Nephron progenitor cell (in vitro differentiated cells): ENCODE results near the gene ITPRIP.
A peak's percentile ranks its signal among the peaks of the same experiment; 100 is the strongest.

Experiments used
- DNase-seq: peaks from one replicate; pipeline ENCODE4 v3.0.0; 2021
- H3K27ac Mint-ChIP-seq: 2 replicates; pipeline ENCODE4 v1.8.0; 2021; ENCODE audit warnings: mild to moderate bottlenecking, moderate library complexity, mixed read lengths
- H3K27me3 Mint-ChIP-seq: 2 replicates; pipeline ENCODE4 v1.8.0; 2021; ENCODE audit warnings: mild to moderate bottlenecking, low read depth, mixed read lengths; ENCODE audit not compliant: poor library complexity
- H3K36me3 Mint-ChIP-seq: 2 replicates; pipeline ENCODE4 v1.8.0; 2021; ENCODE audit warnings: low read depth, mixed read lengths
- H3K4me1 Mint-ChIP-seq: 2 replicates; pipeline ENCODE4 v1.8.0; 2021; ENCODE audit warnings: mixed read lengths
- H3K4me3 Mint-ChIP-seq: 2 replicates; pipeline ENCODE4 v1.8.0; 2021; ENCODE audit warnings: mild to moderate bottlenecking, moderate library complexity, mixed read lengths
- H3K9me3 Mint-ChIP-seq: 2 replicates; pipeline ENCODE4 v1.8.0; 2021; ENCODE audit warnings: mild to moderate bottlenecking, moderate library complexity, mixed read lengths
- TF ChIP-seq, protein P1 (sequence below): fragments of 200-600 bp; sonication (generic); IDR thresholded peaks from 2 replicates; pipeline ENCODE4 v1.5.0; 2021; ENCODE audit warnings: antibody characterized with exemption

The ITPRIP gene

DNA sequence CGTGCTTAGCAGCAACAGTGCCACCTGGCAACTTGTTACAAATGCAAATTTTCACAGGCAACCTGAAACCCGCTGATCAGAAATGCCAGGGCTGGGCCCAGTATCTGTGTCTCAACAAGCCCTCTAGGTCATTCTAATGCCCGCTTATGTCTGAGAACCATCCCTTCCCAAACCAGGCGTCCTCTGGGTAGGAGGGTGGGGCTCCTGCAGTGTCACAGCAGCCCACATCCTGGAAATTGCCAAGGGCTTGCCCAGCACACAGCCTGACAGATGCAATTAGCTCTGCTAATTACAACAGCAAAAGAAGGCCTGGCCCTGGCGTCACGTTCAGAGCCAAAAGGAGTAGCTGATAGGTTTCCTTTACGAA lies 15.9 kb downstream of the ITPRIP start:
- Mint-ChIP-seq H3K27ac (peak overlapping the region; percentile 49), H3K4me3 (no peak overlapping the region), H3K36me3 (peaks cover 24% of the 10 kb centered on the region), H3K4me1 (peaks cover 72% of the 10 kb centered on the region), H3K9me3 (no peaks in the 10 kb centered on the region), H3K27me3 (no peaks in the 10 kb centered on the region)
- DNase-seq, result no peak
- TF ChIP-seq, protein P1, sequence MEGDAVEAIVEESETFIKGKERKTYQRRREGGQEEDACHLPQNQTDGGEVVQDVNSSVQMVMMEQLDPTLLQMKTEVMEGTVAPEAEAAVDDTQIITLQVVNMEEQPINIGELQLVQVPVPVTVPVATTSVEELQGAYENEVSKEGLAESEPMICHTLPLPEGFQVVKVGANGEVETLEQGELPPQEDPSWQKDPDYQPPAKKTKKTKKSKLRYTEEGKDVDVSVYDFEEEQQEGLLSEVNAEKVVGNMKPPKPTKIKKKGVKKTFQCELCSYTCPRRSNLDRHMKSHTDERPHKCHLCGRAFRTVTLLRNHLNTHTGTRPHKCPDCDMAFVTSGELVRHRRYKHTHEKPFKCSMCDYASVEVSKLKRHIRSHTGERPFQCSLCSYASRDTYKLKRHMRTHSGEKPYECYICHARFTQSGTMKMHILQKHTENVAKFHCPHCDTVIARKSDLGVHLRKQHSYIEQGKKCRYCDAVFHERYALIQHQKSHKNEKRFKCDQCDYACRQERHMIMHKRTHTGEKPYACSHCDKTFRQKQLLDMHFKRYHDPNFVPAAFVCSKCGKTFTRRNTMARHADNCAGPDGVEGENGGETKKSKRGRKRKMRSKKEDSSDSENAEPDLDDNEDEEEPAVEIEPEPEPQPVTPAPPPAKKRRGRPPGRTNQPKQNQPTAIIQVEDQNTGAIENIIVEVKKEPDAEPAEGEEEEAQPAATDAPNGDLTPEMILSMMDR, result no peak

DNA sequence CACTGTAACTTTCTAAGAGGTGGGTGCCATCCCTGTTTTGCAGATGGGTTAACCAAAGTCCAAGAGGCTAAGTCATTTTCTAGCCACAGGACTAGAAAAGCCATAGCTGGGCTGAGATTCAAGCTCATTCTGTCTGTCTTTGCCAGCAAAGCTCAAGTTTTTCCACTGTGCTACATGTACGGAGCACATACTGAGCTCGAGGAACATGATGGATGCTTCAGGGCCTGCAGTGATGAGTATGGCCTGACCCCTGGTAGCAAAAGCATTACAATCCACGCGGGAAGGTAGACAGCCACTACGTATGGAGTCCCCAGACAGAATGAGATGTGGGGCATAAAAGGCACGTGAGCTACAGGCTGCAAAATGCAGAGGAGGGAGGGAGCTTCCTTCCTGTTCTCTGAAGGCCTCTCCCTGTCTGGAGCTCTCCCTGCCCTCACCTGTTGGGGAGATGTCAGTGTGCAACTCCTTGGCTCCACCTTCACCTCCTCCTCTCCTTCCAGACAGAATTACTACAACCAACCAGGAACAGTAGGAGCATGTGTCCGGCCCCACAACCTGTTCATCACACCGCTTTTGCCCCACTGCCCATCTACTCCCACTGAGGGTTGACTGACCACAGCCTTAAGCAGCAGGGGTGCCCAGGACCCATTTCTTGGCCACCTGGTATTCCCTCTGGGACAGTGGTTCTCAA lies 16.4 kb downstream of the ITPRIP start:
- Mint-ChIP-seq H3K9me3 (no peaks in the 10 kb centered on the region), H3K4me3 (no peak overlapping the region), H3K27me3 (no peaks in the 10 kb centered on the region), H3K4me1 (peaks cover 72% of the 10 kb centered on the region), H3K36me3 (peaks cover 29% of the 10 kb centered on the region), H3K27ac (peak overlapping the region; percentile 49)
- no peak for DNase-seq
- TF ChIP-seq, protein P1, result no peak

DNA sequence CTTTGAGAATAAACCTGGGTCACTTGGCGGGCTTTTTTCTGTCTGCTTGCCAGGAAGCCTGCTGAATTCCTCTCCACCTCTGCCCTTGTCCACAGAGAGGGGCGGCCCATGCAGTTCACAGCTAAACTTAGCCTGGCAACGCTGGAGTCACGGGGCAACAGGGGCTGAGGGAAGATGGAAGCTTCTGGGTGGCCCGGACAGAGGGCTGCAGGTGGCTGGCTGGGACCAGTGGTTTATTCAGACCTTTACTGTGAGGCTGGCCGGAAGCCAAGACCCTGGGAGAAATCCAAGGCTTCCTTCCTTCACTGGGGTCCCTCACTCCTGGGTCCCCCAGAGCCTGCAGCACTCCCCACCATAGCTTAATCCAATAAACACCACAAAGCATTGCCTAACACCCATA lies 17.0 kb downstream of the ITPRIP start:
- DNase-seq, result no peak
- no peak overlapping the region for H3K27ac Mint-ChIP-seq
- no peaks in the 10 kb centered on the region for H3K9me3 Mint-ChIP-seq
- H3K27me3 Mint-ChIP-seq, result no peaks in the 10 kb centered on the region
- H3K4me1 Mint-ChIP-seq, result peaks cover 68% of the 10 kb centered on the region
- H3K36me3 Mint-ChIP-seq, result peaks cover 33% of the 10 kb centered on the region
- no peak overlapping the region for H3K4me3 Mint-ChIP-seq
- TF ChIP-seq, protein P1, result no peak

DNA sequence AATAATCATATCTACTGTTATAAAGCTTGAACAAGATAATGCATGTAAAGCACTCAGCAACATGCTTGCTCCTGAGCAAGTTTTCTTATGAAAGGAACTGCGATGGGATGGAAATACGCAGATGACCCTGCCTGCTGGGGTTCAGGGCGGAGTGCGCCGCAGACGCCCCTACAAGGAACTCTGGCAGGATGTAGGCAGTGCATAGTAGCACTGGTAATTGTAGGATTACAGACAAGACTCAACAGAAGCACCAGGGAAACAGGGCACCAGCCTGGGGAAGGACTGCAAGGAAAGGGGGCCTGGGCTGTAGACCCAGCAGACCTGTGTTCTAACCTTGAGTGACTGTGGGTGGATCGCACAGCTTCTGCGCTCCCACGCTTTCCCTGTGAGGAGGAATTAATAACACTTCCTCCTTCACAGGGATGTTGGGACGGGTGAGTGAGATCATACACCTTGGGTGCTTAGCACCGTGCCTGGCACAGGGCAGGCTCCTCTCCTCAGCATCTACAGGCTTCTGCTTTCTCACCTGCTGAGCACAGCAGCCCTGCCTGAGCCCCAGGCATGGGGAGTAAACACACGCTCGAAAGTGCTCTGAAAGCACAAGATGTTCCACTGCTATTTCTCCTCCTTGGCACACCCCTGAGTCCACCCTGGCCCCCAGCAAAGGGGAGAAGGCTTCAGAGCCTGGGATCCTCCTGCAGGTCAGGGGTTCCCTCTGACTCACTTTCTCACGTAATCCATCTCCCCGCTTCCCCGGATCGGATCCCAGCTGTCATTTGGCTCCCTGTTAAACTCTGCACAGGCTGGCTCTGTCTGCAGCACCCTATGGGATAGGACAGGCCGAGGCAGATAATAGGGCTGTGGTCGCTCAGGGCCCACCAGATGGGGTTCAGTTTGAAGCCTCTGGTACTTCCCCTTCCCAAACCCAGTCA lies 19.2 kb downstream of the ITPRIP start:
- Mint-ChIP-seq H3K27me3 (no peaks in the 10 kb centered on the region), H3K9me3 (no peaks in the 10 kb centered on the region), H3K4me3 (no peak overlapping the region), H3K27ac (peak overlapping the region; percentile 41), H3K4me1 (peaks cover 51% of the 10 kb centered on the region), H3K36me3 (peaks cover 35% of the 10 kb centered on the region)
- TF ChIP-seq, protein P1, result no peak
- no peak for DNase-seq

DNA sequence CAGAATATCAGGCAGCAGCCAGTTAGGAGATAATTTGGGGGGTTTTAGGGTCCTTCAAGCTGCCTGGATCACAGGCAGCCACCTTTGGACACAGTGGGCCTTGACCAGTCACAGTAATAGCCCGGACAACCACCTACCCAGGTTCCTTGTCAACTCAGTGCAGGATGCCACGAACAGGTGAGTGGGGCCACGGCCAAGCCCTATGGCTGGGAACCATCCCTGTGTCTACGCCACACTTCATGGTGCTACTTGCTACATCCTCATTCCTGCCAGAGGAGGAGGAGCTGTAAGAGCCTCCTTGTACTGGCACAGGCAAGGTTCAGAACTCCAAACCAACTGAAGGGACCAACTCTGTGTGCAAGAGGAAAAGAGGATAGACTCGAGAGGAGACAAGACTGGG lies 19.9 kb downstream of the ITPRIP start:
- Mint-ChIP-seq H3K9me3 (no peaks in the 10 kb centered on the region), H3K27ac (no peak overlapping the region), H3K4me1 (peaks cover 45% of the 10 kb centered on the region), H3K27me3 (no peaks in the 10 kb centered on the region), H3K4me3 (no peak overlapping the region), H3K36me3 (peaks cover 37% of the 10 kb centered on the region)
- DNase-seq, result no peak
- TF ChIP-seq, protein P1, result no peak
